Measurements from ENCODE around the gene SAMD4A. TPM values are rescaled to one million over a fixed set of nuclear protein-coding genes. Genes with fewer than 3 reads are reported as not detected.

Gene SAMD4A
- total and polyA plus RNA-seq, 8 donors = 2.9 to 12.2 (median 9.4) TPM

DNA sequence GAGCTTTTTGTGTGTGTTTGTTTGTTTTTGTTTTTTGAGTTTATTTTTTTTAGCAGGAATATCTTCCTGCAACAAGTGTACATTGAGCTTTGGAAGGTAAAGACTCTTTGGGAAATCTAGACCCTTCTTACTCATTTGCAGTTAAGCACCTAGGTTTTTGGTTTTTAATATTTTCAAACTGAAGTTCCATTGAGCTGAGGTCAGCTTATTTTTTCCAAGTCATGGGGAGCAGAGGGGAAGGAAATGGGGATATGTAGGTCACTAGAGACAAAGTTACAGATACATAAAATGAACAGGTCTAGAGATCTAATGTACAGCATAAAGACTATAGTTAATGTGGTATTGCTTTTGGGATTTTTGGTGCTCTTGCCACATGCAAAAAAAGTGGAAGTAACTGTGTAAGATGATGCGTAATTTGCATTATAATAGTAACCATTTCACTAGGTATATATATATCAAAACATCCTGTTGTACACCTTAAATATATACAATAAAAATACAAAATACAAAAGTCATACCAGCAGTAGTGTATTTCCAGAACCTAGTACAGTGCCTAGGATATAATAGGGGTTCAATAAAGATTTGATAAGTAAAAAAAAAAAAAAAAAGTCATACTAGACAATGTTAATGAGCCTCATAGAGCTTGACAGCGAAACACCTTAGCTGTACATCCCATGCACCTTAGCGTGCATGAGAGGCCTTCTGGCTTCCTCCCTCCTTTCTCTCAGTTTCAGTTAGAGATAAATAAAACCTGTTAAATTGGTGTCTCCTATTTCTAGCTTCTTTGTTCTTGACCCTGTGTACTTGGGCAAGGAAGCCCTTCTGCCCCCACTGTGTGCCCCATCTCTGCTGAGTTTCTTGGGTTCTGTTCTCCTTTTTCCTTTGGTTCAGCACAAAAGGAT, 34.6 kb upstream of the SAMD4A start:
- FAIRE-seq (no peak), DNase-seq (no peak), ATAC-seq (no peak)
- no peaks in the 10 kb centered on the region for H3K36me3 ChIP-seq
- no peak overlapping the region for H3K27ac ChIP-seq
- H3K4me1 ChIP-seq = peaks cover 0 to 7% (median 5%) of the 10 kb centered on the region in 3 donors
- WGBS, 2 donors = 94 to 98% methylated on average over 3 of the region's 3 CpGs
- TF ChIP-seq CTCF (IDR thresholded peaks at IDR 0.05) = no peak
- no peaks in the 10 kb centered on the region for H3K27me3 ChIP-seq
- H3K4me3 ChIP-seq = no peak overlapping the region
- H3K9me3 ChIP-seq = no peaks in the 10 kb centered on the region
- intact Hi-C loops (cut with DNase I) = no loop called here

DNA sequence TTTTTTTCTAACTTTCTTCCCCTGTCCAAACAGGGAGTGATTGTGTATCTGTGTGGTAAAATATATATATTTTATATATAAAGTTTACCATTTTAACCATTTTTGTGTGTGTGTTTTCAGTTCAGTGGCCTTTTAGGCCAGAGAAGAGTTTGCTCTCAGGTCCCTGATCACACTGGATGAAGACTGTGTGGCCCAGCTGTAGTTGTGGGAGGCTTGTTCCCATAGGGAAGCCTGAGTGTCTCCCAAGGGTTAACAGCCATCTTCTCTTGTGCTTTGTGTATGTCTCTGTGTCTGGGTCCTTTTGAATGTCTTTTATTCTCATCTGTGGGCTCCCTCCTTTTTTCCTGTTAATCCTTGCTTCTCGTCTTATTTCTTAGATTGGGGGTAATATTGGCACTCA, 33.8 kb upstream of the SAMD4A start:
- WGBS, 2 donors = 88 to 89% methylated on average over 1 of the region's 1 CpG
- intact Hi-C loops (cut with DNase I) = no loop called here
- ATAC-seq = no peak
- Histone ChIP-seq H3K4me1 (peaks cover 1 to 14% (median 10%) of the 10 kb centered on the region in 3 donors), H3K4me3 (no peak overlapping the region), H3K9me3 (no peaks in the 10 kb centered on the region), H3K27me3 (no peaks in the 10 kb centered on the region), H3K27ac (no peak overlapping the region), H3K36me3 (no peaks in the 10 kb centered on the region)
- no peak for TF ChIP-seq CTCF (IDR thresholded peaks at IDR 0.05)
- DNase-seq = no peak
- no peak for FAIRE-seq

DNA sequence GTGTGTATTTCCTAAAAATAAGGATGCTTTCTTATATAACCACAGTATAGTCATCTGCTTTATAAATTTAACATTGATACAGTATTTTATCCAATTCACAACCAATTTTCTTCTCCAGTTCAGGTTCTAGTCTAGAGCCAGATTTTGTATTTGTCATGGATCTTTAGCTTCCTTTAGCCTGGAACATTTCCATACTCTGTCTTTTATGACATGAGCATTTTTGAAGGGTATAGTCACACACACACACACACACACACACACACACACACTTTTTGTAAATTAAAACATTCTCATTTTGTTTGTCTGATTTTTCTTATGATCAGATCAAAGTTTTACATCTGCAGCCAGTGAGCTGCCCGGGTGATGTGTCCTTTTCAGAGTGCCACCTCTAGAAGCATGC, 31.8 kb upstream of the SAMD4A start:
- Histone ChIP-seq H3K27ac (no peak overlapping the region), H3K9me3 (no peaks in the 10 kb centered on the region), H3K4me1 (peaks cover 4 to 19% (median 16%) of the 10 kb centered on the region in 3 donors), H3K4me3 (no peak overlapping the region), H3K36me3 (no peaks in the 10 kb centered on the region), H3K27me3 (no peaks in the 10 kb centered on the region)
- no peak for TF ChIP-seq CTCF (IDR thresholded peaks at IDR 0.05)
- no peak for ATAC-seq
- intact Hi-C loops (cut with DNase I) = no loop called here
- DNase-seq = no peak
- WGBS, 2 donors = 93% methylated on average over 1 of the region's 1 CpG
- FAIRE-seq = no peak

DNA sequence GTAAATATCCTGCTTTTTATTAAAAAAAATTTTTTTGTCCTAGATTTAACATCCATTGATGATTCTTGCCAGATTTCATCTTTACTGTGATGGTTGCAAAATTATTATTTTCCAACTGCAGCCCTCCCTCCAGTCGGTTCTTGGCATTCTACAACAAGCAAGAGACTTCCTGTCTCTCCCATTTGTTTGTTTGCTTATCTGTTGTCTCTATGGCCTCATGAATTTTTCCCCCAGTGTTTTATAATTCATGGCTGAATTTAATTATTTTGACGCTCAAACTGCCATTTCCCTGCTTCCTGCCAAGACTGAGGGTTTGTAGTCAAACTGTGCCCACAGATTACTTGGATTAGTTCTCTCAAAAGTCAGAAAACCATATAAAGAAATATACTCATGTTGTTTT, 31.3 kb upstream of the SAMD4A start:
- H3K9me3 ChIP-seq = no peaks in the 10 kb centered on the region
- H3K4me3 ChIP-seq = no peak overlapping the region
- no peak overlapping the region for H3K27ac ChIP-seq
- intact Hi-C loops (cut with DNase I) = no loop called here
- DNase-seq (no peak), ATAC-seq (no peak), FAIRE-seq (no peak)
- H3K4me1 ChIP-seq = peaks cover 4 to 19% (median 16%) of the 10 kb centered on the region in 3 donors
- H3K27me3 ChIP-seq = no peaks in the 10 kb centered on the region
- no peaks in the 10 kb centered on the region for H3K36me3 ChIP-seq
- WGBS, 2 donors = 68 to 77% methylated on average over 2 of the region's 2 CpGs
- no peak for TF ChIP-seq CTCF (IDR thresholded peaks at IDR 0.05)

DNA sequence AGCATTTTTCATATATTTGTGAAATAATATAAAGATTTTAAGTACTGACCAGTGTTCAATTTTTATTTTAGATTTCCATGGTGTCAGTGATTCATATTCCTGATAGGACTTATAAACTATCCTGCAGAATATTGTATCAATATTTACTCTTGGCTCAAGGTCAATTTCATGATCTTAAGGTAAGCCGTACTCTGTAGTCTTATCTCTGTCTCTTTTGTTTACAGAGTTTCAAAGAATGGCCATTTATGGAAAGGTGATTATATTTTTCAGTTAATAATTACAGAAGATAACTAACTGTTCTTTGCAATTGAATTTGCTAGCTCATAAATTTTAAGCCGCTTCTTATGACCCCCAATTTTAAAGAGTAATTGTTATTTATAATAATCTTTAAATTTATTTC, 29.3 kb upstream of the SAMD4A start:
- Histone ChIP-seq H3K9me3 (no peaks in the 10 kb centered on the region), H3K27ac (no peak overlapping the region), H3K4me1 (peaks cover 4 to 19% (median 16%) of the 10 kb centered on the region in 3 donors), H3K27me3 (no peaks in the 10 kb centered on the region), H3K36me3 (no peaks in the 10 kb centered on the region), H3K4me3 (no peak overlapping the region)
- 11 to 13% methylated on average over 2 of the region's 2 CpGs for WGBS, 2 donors
- peak; percentile 50 to 98 (median 86) for ATAC-seq
- no peak for TF ChIP-seq CTCF (IDR thresholded peaks at IDR 0.05)
- DNase-seq = no peak
- peak; percentile 60 for FAIRE-seq
- intact Hi-C loops (cut with DNase I) = no loop called here
